Fibroblast of lung (primary cell): ENCODE measurements around the gene GRID1. TPM values are rescaled to one million over a fixed set of nuclear protein-coding genes. Genes with fewer than 3 reads are reported as not detected.

Source experiments
- DNase-seq, 2 donors: peaks; one replicate each; pipeline versions ENCODE4 v3.0.0 to v3.0.0-alpha.2; 2010; ENCODE audit warnings: low read depth in 2 of 2
- H2AFZ ChIP-seq: 2 replicates; pipeline ENCODE4 v1.5.1; 2012; ENCODE audit warnings: low read length, control low read depth, inconsistent platforms
- H3K27ac ChIP-seq: 2 replicates; pipeline ENCODE4 v1.5.1; 2011; ENCODE audit warnings: low read length, control low read depth; ENCODE audit not compliant: insufficient read depth
- H3K27me3 ChIP-seq: 2 replicates; pipeline ENCODE4 v1.5.1; 2011; ENCODE audit warnings: mild to moderate bottlenecking, low read length; ENCODE audit not compliant: control insufficient read depth, insufficient read depth
- H3K36me3 ChIP-seq: 2 replicates; pipeline ENCODE4 v1.5.1; 2011; ENCODE audit warnings: low read length; ENCODE audit not compliant: control insufficient read depth, insufficient read depth
- H3K4me1 ChIP-seq: 2 replicates; pipeline ENCODE4 v1.5.1; 2011; ENCODE audit warnings: low read length; ENCODE audit not compliant: control insufficient read depth, insufficient read depth; ENCODE audit errors: extremely low read depth
- H3K4me2 ChIP-seq: 2 replicates; pipeline ENCODE4 v1.5.1; 2011; ENCODE audit warnings: low read length, control low read depth; ENCODE audit not compliant: insufficient read depth; ENCODE audit errors: extremely low read depth
- H3K4me3 ChIP-seq, 4 experiments: fragments of 200-600 bp in 1 of 4; sonication (generic) in 1 of 4; replicated peaks in 1 of 4; 2 replicates each; pipeline ENCODE4 v1.5.1; 2011 to 2016; ENCODE audit warnings: low read length in 4 of 4, low read depth in 3 of 4, mild to moderate bottlenecking in 3 of 4, control low read depth in 2 of 4, inconsistent platforms in 1 of 4, mixed read lengths in 1 of 4; ENCODE audit not compliant: insufficient read depth in 1 of 4; ENCODE audit errors: control extremely low read depth in 1 of 4
- H3K79me2 ChIP-seq: 2 replicates; pipeline ENCODE4 v1.5.1; 2012; ENCODE audit warnings: mild to moderate bottlenecking, low read length, inconsistent platforms; ENCODE audit not compliant: control insufficient read depth, insufficient read depth
- H3K9ac ChIP-seq: 2 replicates; pipeline ENCODE4 v1.5.1; 2011; ENCODE audit warnings: mild to moderate bottlenecking, low read length, control low read depth; ENCODE audit not compliant: insufficient read depth
- H3K9me3 ChIP-seq: 2 replicates; pipeline ENCODE4 v1.5.1; 2012; ENCODE audit warnings: low read depth, low read length; ENCODE audit not compliant: control insufficient read depth, insufficient read depth
- H4K20me1 ChIP-seq: 2 replicates; pipeline ENCODE4 v1.5.1; 2011; ENCODE audit warnings: low read length; ENCODE audit not compliant: control insufficient read depth, insufficient read depth; ENCODE audit errors: extremely low read depth
- CTCF ChIP-seq, 2 donors: IDR thresholded peaks in 1 of 2; conservative IDR thresholded peaks in 1 of 2; 1 replicate in 1 of 2; 2 replicates in 1 of 2; pipeline ENCODE4 v1.5.1; 2011 to 2012; ENCODE audit warnings: low read length in 2 of 2, control low read depth in 1 of 2, inconsistent platforms in 1 of 2, low read depth in 1 of 2, mild to moderate bottlenecking in 1 of 2
- EZH2 ChIP-seq: IDR thresholded peaks from 2 replicates; pipeline ENCODE4 v1.5.1; 2012; ENCODE audit warnings: low read length, control low read depth, mild to moderate bottlenecking; ENCODE audit errors: missing control alignments
- polyA plus RNA-seq, 2 donors: library from polyadenylated mRNA; depleted of rRNA in 1 of 2; stranded (reverse) in 1 of 2; unstranded in 1 of 2; fragments of >200 nt; gene quantifications; 2 replicates each; pipeline ENCODE4 v1.2.1, GENCODE V29; 2011 to 2012; ENCODE audit warnings: missing spikeins in 1 of 2
- total RNA-seq: library from RNA; depleted of rRNA; stranded (reverse); fragments of >200 nt; gene quantifications from 2 replicates; pipeline ENCODE4 v1.2.1, GENCODE V29; 2014

Gene GRID1
- total and polyA plus RNA-seq, 2 donors (not counting 1 experiment from before 2014, with no cell fraction given) = 0.03 to 0.33 TPM

GRCh38 chr10:85580585-85580984 lies 786.0 kb downstream of the GRID1 start:
- Histone ChIP-seq H3K79me2 (no peaks in the 10 kb centered on the region), H3K4me3 (no peak overlapping the region), H3K27ac (no peak overlapping the region), H2AFZ (no peak overlapping the region), H3K4me2 (no peak overlapping the region), H3K9me3 (no peaks in the 10 kb centered on the region), H3K27me3 (no peaks in the 10 kb centered on the region), H3K36me3 (no peaks in the 10 kb centered on the region), H3K4me1 (no peaks in the 10 kb centered on the region), H3K9ac (no peak overlapping the region), H4K20me1 (no peaks in the 10 kb centered on the region)
- no peak for TF ChIP-seq EZH2
- no peak for TF ChIP-seq CTCF (conservative IDR thresholded peaks at IDR 0.05 in 1 of 2, IDR thresholded peaks at IDR 0.05 in 1 of 2; ENCODE audit: low read depth in 1 of 2, low read length in 2 of 2)
- no peak for DNase-seq

GRCh38 chr10:85578860-85579259 lies 787.7 kb downstream of the GRID1 start:
- Histone ChIP-seq H3K4me3 (no peak overlapping the region), H2AFZ (no peak overlapping the region), H3K4me1 (no peaks in the 10 kb centered on the region), H3K9me3 (no peaks in the 10 kb centered on the region), H3K27me3 (no peaks in the 10 kb centered on the region), H3K9ac (no peak overlapping the region), H3K4me2 (no peak overlapping the region), H3K79me2 (no peaks in the 10 kb centered on the region), H3K27ac (no peak overlapping the region), H3K36me3 (no peaks in the 10 kb centered on the region), H4K20me1 (no peaks in the 10 kb centered on the region)
- DNase-seq = no peak
- TF ChIP-seq CTCF (conservative IDR thresholded peaks at IDR 0.05 in 1 of 2, IDR thresholded peaks at IDR 0.05 in 1 of 2; ENCODE audit: low read depth in 1 of 2, low read length in 2 of 2) (no peak), EZH2 (no peak)

- no peaks in the 10 kb centered on the region for H3K9me3 ChIP-seq
- no peaks in the 10 kb centered on the region for H3K27me3 ChIP-seq
- H3K27ac ChIP-seq = no peak overlapping the region
- no peak overlapping the region for H2AFZ ChIP-seq
- no peak for DNase-seq
- H4K20me1 ChIP-seq = no peaks in the 10 kb centered on the region
- H3K9ac ChIP-seq = no peak overlapping the region
- no peak overlapping the region for H3K4me2 ChIP-seq
- H3K4me3 ChIP-seq = no peak overlapping the region
- no peaks in the 10 kb centered on the region for H3K36me3 ChIP-seq
- no peaks in the 10 kb centered on the region for H3K4me1 ChIP-seq
- H3K79me2 ChIP-seq = no peaks in the 10 kb centered on the region
- TF ChIP-seq CTCF (conservative IDR thresholded peaks at IDR 0.05 in 1 of 2, IDR thresholded peaks at IDR 0.05 in 1 of 2; ENCODE audit: low read depth in 1 of 2, low read length in 2 of 2) = no peak
- no peak for TF ChIP-seq EZH2
These were observed 791.2 kb downstream of the GRID1 start for GRCh38 chr10:85575441-85575840.
